Astrocyte (in vitro differentiated cells and primary cell): ENCODE data around the gene JMJD7.

ENCODE experiments used
- CTCF ChIP-seq: IDR thresholded peaks from 2 replicates; pipeline ENCODE4 v1.5.1; 2011; ENCODE audit warnings: low read depth, mild to moderate bottlenecking, inconsistent platforms, low read length, moderate library complexity; ENCODE audit not compliant: insufficient read depth
- EZH2 ChIP-seq: IDR thresholded peaks from 2 replicates; pipeline ENCODE4 v1.6.1; 2012; ENCODE audit warnings: mild to moderate bottlenecking, low read length, inconsistent platforms; ENCODE audit not compliant: insufficient read depth

DNA sequence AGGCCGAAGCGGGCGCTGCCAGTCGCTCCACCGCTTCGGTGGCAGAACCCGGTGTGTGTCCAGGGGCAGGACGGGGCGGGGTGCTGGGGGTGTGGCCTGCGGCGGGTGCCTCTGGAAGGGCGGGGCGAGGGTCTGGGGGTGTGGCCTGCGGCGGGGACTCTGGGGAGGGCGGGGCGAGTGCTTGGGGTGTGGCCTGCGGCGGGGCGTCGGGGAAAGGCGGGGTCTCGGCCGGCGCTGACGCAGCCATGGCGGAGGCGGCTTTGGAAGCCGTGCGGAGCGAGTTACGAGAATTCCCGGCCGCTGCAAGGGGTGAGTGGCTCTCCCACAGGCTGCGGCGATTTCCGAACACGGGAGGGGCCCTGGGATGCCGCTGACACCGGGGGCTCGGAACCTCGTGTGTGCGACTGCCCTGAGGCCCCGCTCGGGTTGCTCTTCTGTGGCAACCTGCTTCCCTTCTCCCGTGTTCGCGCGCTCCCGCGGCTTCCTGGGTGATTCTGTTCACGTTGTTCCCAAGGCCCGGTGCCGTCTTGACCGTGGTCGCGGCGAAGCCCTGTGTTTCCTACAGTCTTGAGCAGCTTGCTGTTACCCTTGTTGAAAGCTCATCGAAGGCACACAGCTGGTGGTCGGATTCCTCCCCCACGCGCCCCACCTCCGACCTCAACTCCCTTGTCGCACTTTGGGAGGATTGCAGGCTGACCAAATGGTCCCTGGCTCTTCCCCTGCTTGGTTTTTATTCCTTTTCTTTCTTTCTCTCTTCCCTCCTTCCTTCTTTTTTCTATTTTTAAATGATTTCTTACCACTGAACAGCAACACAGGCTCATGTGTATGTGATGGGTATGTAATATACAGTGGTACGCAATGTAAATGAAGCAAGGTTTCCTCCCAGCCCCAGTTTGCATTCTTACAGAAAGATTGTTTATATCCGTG lies at the start of gene JMJD7:
- TF ChIP-seq CTCF (no peak), EZH2 (no peak)
